K562 (cell line): ENCODE results near the gene SEPHS1.

ENCODE experiments used
- BDP1 ChIP-seq: IDR thresholded peaks from 3 replicates; pipeline ENCODE4 v1.6.1; 2011; ENCODE audit not compliant: insufficient read length, insufficient read depth
- CHD2 ChIP-seq: IDR thresholded peaks from 2 replicates; pipeline ENCODE4 v1.6.1; 2011; ENCODE audit warnings: low read depth, low read length
- CTCF ChIP-seq, 3 experiments: IDR thresholded peaks in 2 of 3; conservative IDR thresholded peaks in 1 of 3; 2 replicates each; pipeline ENCODE4 v1.5.1; 2011 to 2012; ENCODE audit warnings: low read length in 3 of 3, mild to moderate bottlenecking in 3 of 3, control low read depth in 2 of 3, improper control_type of control experiment in 1 of 3, inconsistent platforms in 1 of 3, low read depth in 1 of 3, mixed read lengths in 1 of 3, moderate library complexity in 1 of 3; ENCODE audit not compliant: insufficient read depth in 2 of 3
- FOXK2 ChIP-seq, 2 experiments: fragments of 450-650 bp; IDR thresholded peaks in 1 of 2; conservative IDR thresholded peaks in 1 of 2; 2 replicates each; pipeline ENCODE4 v1.6.1; 2016; ENCODE audit warnings: low read depth in 2 of 2, mild to moderate bottlenecking in 1 of 2
- MAFF ChIP-seq: IDR thresholded peaks from 2 replicates; pipeline ENCODE4 v1.6.1; 2012; ENCODE audit warnings: low read length, improper control_type of control experiment
- RAD21 ChIP-seq, 2 experiments: fragments of 250-450 bp in 1 of 2; fragments of 450-650 bp in 1 of 2; sonication (Bioruptor Pico) in 1 of 2; formaldehyde crosslinking in 1 of 2; IDR thresholded peaks in 1 of 2; conservative IDR thresholded peaks in 1 of 2; 2 replicates each; pipeline versions ENCODE4 v1.4.0 to v1.8.0; 2020 to 2022; ENCODE audit warnings: mild to moderate bottlenecking in 2 of 2, moderate library complexity in 1 of 2
- ZBTB33 ChIP-seq: sonication (generic); formaldehyde crosslinking; IDR thresholded peaks from 2 replicates; pipeline ENCODE4 v1.8.1; 2023; ENCODE audit warnings: mild to moderate bottlenecking, missing genetic modification reagents
- ZNF512 ChIP-seq: IDR thresholded peaks from 2 replicates; pipeline ENCODE4 v1.6.1; 2016; ENCODE audit warnings: missing genetic modification characterization, missing compliant biosample characterization
- ZNF592 ChIP-seq: fragments of 450-650 bp; IDR thresholded peaks from 2 replicates; pipeline ENCODE4 v1.6.1; 2017; ENCODE audit warnings: antibody characterized with exemption, mild to moderate bottlenecking
- ZSCAN29 ChIP-seq: fragments of 450-650 bp; IDR thresholded peaks from 2 replicates; pipeline ENCODE4 v1.6.1; 2017

GRCh38 chr10:13298748-13299436 lies 49.2 kb downstream of the SEPHS1 start:
- TF ChIP-seq BDP1: no peak
- no peak for TF ChIP-seq ZBTB33 (CRISPR knock-in tag)
- TF ChIP-seq CHD2: no peak
- TF ChIP-seq MAFF: no peak
- TF ChIP-seq CTCF (IDR thresholded peaks at IDR 0.05 in 2 of 3, conservative IDR thresholded peaks at IDR 0.05 in 1 of 3; ENCODE audit: insufficient read depth in 2 of 3, low read depth in 1 of 3, low read length in 3 of 3): no peak
- TF ChIP-seq ZSCAN29: no peak
- TF ChIP-seq FOXK2 (conservative IDR thresholded peaks at IDR 0.05 in 1 of 2, IDR thresholded peaks at IDR 0.05 in 1 of 2; ENCODE audit: low read depth in 2 of 2): no peak
- TF ChIP-seq RAD21 (CRISPR knock-in tag; conservative IDR thresholded peaks at IDR 0.05 in 1 of 2, IDR thresholded peaks at IDR 0.05 in 1 of 2): no peak
- no peak for TF ChIP-seq ZNF592
- no peak for TF ChIP-seq ZNF512 (tag)
